DMS114 treated with DMSO at 0.1 percent for 48 hours (cell line): ENCODE measurements around the gene PRAME.
A peak's percentile ranks its signal among the peaks of the same experiment; 100 is the strongest.
"Not testable (repeated sequence)": the region's sequence is repeated elsewhere in the genome, so short reads cannot be mapped to it uniquely, and the experiment has no call there.

Experiments used
- DNase-seq: peaks from one replicate; lab custom pipeline; 2025; ENCODE audit not compliant: unreplicated experiment; lab: John Stamatoyannopoulos, UW

PRAME gene

GRCh38 chr22:22523494-22523893, 35.6 kb downstream of the PRAME start:
- DNase-seq = no peak

- no peak for DNase-seq
These were observed 37.4 kb downstream of the PRAME start for GRCh38 chr22:22521631-22522030.

GRCh38 chr22:22520667-22521602, 38.1 kb downstream of the PRAME start:
- DNase-seq = no peak

- peak; percentile 81 for DNase-seq
These were observed 38.9 kb downstream of the PRAME start, which contains the start of gene ZNF280A for GRCh38 chr22:22520020-22520656. Gene ZNF280A (minus strand): TSS chr22:22520270. CDS start chr22:22515630, 4,640 bp downstream.

- DNase-seq = no peak
These were observed 39.5 kb downstream of the PRAME start for GRCh38 chr22:22519591-22519990.

- no peak for DNase-seq
These were observed 42.1 kb downstream of the PRAME start for GRCh38 chr22:22516992-22517391.

GRCh38 chr22:22515890-22516289, 43.2 kb downstream of the PRAME start:
- DNase-seq = no peak

GRCh38 chr22:22514431-22514830, 44.6 kb downstream of the PRAME start:
- DNase-seq = not testable (repeated sequence)

GRCh38 chr22:22513619-22514018, 45.4 kb downstream of the PRAME start:
- DNase-seq = no peak

- no peak for DNase-seq
These were observed 46.1 kb downstream of the PRAME start for GRCh38 chr22:22512951-22513350.

- not testable (repeated sequence) for DNase-seq
These were observed 48.2 kb downstream of the PRAME start for GRCh38 chr22:22510833-22511232.

- not testable (repeated sequence) for DNase-seq
These were observed 49.2 kb downstream of the PRAME start for GRCh38 chr22:22509912-22510311.

GRCh38 chr22:22508274-22509176, 50.5 kb downstream of the PRAME start, which contains the start of gene ZNF280B:
Gene ZNF280B (minus strand): TSS chr22:22508742. CDS start chr22:22489398, 19,344 bp downstream.
- DNase-seq = peak; percentile 76

GRCh38 chr22:22507743-22508273, 51.3 kb downstream of the PRAME start:
- DNase-seq = no peak

- DNase-seq = no peak
These were observed 52.3 kb downstream of the PRAME start for GRCh38 chr22:22506736-22507135.

GRCh38 chr22:22498267-22498666, 60.8 kb downstream of the PRAME start:
- no peak for DNase-seq
